Panc1 (cell line): ENCODE measurements around the gene SLC10A1. TPM values are rescaled to one million over a fixed set of nuclear protein-coding genes. Genes with fewer than 3 reads are reported as not detected.
"Not testable (repeated sequence)": the region's sequence is repeated elsewhere in the genome, so short reads cannot be mapped to it uniquely, and the experiment has no call there.

ENCODE experiments used
- ATAC-seq: fragments of 200-7000 bp; cut with Tn5 transposase; 2 replicates; pipeline ENCODE4 v1.9.1; 2020; ENCODE audit warnings: mild to moderate bottlenecking, moderate library complexity
- BruUV-seq: library from RNA; stranded (reverse); fragments of 400-500 nt; replicated peaks from 2 replicates; lab custom pipeline; 2021; lab: Mats Ljungman, UMichigan
- CTCF ChIA-PET: fragments of 300-600 bp; sonication (Branson Sonifier 250); formaldehyde crosslinking; loops from one replicate; lab custom pipeline; 2022; ENCODE audit warnings: antibody characterized with exemption; lab: Charles Lee
- POLR2A ChIA-PET: fragments of 300-600 bp; sonication (Branson Sonifier 250); formaldehyde crosslinking; loops from one replicate; lab custom pipeline; 2022; ENCODE audit warnings: antibody characterized with exemption; lab: Charles Lee
- DNase-seq: peaks from one replicate; pipeline ENCODE4 v3.0.0-alpha.2; 2010; ENCODE audit warnings: low read depth, low spot score
- H3K27ac ChIP-seq: 2 replicates; pipeline ENCODE4 v1.5.1; 2011; ENCODE audit warnings: mild to moderate bottlenecking, low read length, inconsistent platforms
- H3K27me3 ChIP-seq: fragments of 200-500 bp; sonication (Bioruptor generic); 2 replicates; pipeline ENCODE4 v1.6.0; 2014; ENCODE audit warnings: low read length, inconsistent platforms; ENCODE audit not compliant: control insufficient read depth, insufficient read depth
- H3K36me3 ChIP-seq: fragments of 200-500 bp; sonication (Bioruptor generic); 2 replicates; pipeline ENCODE4 v1.5.1; 2014; ENCODE audit warnings: inconsistent platforms, mild to moderate bottlenecking, low read length, moderate library complexity; ENCODE audit not compliant: control insufficient read depth, insufficient read depth
- H3K4me1 ChIP-seq: 2 replicates; pipeline ENCODE4 v1.5.1; 2011; ENCODE audit warnings: inconsistent platforms, mild to moderate bottlenecking, low read length, moderate library complexity; ENCODE audit not compliant: control insufficient read depth, insufficient read depth
- H3K4me3 ChIP-seq, 2 experiments: 2 replicates each; pipeline ENCODE4 v1.5.1; 2011 to 2012; ENCODE audit warnings: low read depth in 2 of 2, low read length in 2 of 2, mild to moderate bottlenecking in 2 of 2, inconsistent platforms in 1 of 2, moderate library complexity in 1 of 2
- H3K9me3 ChIP-seq: fragments of 200-500 bp; sonication (Bioruptor generic); 2 replicates; pipeline ENCODE4 v1.5.1; 2014; ENCODE audit warnings: low read depth, mild to moderate bottlenecking, inconsistent platforms, low read length, moderate library complexity; ENCODE audit not compliant: control insufficient read depth, insufficient read depth
- POLR2AphosphoS5 ChIP-seq: IDR thresholded peaks from 2 replicates; pipeline ENCODE4 v1.6.1; 2012; ENCODE audit warnings: mild to moderate bottlenecking, low read depth, low read length, moderate library complexity
- SIN3A ChIP-seq: IDR thresholded peaks from 2 replicates; pipeline ENCODE4 v1.6.1; 2012; ENCODE audit warnings: low read depth, mild to moderate bottlenecking, low read length, moderate library complexity, borderline replicate concordance; ENCODE audit not compliant: insufficient read depth
- TCF7L2 ChIP-seq: IDR thresholded peaks from 2 replicates; pipeline ENCODE4 v1.6.1; 2011; ENCODE audit warnings: mild to moderate bottlenecking, low read depth, low read length, inconsistent platforms
- in situ Hi-C: cut with HindIII; loops from 2 replicates; pipeline ENCODE4 v1.10.0; 2016; ENCODE audit warnings: low sequenced_read_pairs, low pct_unique_long_range_greater_than_20kb
- intact Hi-C: fragments of 100-400 bp; cut with micrococcal nuclease; formaldehyde crosslinking; loops from one replicate; pipeline ENCODE4 v1.10.0; 2022; ENCODE audit not compliant: unreplicated experiment
- total RNA-seq: library from RNA; stranded (reverse); gene quantifications from one replicate; pipeline ENCODE4 v1.2.1, GENCODE V29; 2021; ENCODE audit not compliant: unreplicated experiment
- TF ChIP-seq, protein P1 (sequence below), 2 experiments: IDR thresholded peaks; 2 replicates each; pipeline ENCODE4 v1.6.1; 2011 to 2012; ENCODE audit warnings: low read depth in 2 of 2, control low read depth in 1 of 2, low read length in 1 of 2, mild to moderate bottlenecking in 1 of 2, moderate library complexity in 1 of 2; ENCODE audit not compliant: insufficient read depth in 1 of 2
- TF ChIP-seq, protein P2 (sequence below): fragments of 450-650 bp; IDR thresholded peaks from 2 replicates; pipeline ENCODE4 v1.5.1; 2017; ENCODE audit warnings: mild to moderate bottlenecking

Gene SLC10A1
- total RNA-seq, 1 experiment from 2014 or later, result not detected

DNA sequence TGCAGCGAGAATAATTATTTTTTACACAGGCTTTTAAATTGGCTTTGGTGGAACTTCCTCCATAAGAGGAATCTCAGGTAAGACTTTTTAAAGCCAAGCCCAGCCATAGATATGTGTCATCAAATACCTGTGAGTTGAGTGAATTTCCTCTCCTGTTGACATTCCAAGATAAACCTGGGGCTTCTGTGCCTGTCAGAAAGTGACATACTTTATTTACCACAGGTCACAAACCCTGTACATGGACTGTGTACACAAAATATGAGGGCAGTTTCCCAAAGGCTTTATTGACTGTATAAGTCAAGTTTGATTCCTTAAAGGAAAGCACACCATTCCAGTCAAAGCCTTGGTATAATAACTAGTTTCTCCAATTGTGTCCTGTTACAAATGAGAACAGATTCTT, 56.0 kb downstream of the SLC10A1 start:
- TF ChIP-seq POLR2AphosphoS5 (no peak), SIN3A (no peak), TCF7L2 (no peak)
- TF ChIP-seq, protein P1, sequence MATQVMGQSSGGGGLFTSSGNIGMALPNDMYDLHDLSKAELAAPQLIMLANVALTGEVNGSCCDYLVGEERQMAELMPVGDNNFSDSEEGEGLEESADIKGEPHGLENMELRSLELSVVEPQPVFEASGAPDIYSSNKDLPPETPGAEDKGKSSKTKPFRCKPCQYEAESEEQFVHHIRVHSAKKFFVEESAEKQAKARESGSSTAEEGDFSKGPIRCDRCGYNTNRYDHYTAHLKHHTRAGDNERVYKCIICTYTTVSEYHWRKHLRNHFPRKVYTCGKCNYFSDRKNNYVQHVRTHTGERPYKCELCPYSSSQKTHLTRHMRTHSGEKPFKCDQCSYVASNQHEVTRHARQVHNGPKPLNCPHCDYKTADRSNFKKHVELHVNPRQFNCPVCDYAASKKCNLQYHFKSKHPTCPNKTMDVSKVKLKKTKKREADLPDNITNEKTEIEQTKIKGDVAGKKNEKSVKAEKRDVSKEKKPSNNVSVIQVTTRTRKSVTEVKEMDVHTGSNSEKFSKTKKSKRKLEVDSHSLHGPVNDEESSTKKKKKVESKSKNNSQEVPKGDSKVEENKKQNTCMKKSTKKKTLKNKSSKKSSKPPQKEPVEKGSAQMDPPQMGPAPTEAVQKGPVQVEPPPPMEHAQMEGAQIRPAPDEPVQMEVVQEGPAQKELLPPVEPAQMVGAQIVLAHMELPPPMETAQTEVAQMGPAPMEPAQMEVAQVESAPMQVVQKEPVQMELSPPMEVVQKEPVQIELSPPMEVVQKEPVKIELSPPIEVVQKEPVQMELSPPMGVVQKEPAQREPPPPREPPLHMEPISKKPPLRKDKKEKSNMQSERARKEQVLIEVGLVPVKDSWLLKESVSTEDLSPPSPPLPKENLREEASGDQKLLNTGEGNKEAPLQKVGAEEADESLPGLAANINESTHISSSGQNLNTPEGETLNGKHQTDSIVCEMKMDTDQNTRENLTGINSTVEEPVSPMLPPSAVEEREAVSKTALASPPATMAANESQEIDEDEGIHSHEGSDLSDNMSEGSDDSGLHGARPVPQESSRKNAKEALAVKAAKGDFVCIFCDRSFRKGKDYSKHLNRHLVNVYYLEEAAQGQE (IDR thresholded peaks at IDR 0.05; ENCODE audit: insufficient read depth in 1 of 2, low read depth in 2 of 2, low read length in 1 of 2), result no peak
- TF ChIP-seq, protein P2, sequence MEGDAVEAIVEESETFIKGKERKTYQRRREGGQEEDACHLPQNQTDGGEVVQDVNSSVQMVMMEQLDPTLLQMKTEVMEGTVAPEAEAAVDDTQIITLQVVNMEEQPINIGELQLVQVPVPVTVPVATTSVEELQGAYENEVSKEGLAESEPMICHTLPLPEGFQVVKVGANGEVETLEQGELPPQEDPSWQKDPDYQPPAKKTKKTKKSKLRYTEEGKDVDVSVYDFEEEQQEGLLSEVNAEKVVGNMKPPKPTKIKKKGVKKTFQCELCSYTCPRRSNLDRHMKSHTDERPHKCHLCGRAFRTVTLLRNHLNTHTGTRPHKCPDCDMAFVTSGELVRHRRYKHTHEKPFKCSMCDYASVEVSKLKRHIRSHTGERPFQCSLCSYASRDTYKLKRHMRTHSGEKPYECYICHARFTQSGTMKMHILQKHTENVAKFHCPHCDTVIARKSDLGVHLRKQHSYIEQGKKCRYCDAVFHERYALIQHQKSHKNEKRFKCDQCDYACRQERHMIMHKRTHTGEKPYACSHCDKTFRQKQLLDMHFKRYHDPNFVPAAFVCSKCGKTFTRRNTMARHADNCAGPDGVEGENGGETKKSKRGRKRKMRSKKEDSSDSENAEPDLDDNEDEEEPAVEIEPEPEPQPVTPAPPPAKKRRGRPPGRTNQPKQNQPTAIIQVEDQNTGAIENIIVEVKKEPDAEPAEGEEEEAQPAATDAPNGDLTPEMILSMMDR, result no peak
- H3K27me3 ChIP-seq, result no peaks in the 10 kb centered on the region
- intact Hi-C loops (no loop called here), in situ Hi-C loops (no loop called here)
- BruUV-seq, result no TSS peak
- no peaks in the 10 kb centered on the region for H3K9me3 ChIP-seq
- no peaks in the 10 kb centered on the region for H3K4me1 ChIP-seq
- ATAC-seq, result no peak
- H3K27ac ChIP-seq, result no peak overlapping the region
- H3K36me3 ChIP-seq, result no peaks in the 10 kb centered on the region
- ChIA-PET POLR2A (no interaction called here), CTCF (no interaction called here)
- DNase-seq, result no peak
- H3K4me3 ChIP-seq, result no peak overlapping the region

DNA sequence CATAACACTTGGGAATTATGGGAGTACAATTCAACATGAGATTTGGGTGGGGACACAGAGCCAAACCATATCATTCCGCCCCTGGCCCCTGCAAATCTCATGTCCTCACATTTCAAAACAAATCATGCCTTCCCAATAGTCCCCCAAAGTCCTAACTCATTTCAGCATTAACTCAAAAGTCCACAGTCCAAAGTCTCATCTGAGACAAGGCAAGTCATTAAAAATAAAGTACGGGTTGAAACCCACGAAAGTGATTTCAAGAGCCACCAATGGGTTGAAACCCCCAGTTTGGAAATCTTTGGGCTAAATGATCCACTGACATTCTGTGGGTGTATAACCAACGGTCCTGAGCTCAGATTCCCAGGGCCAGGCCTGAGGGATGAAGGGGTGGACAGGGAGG, 60.6 kb downstream of the SLC10A1 start:
- POLR2A ChIA-PET, H3K9me3 ChIP-seq, H3K4me1 ChIP-seq, H3K27me3 ChIP-seq, ATAC-seq, H3K36me3 ChIP-seq, intact Hi-C loops, H3K4me3 ChIP-seq, H3K27ac ChIP-seq, CTCF ChIA-PET, DNase-seq, BruUV-seq, in situ Hi-C loops: not testable (repeated sequence)

DNA sequence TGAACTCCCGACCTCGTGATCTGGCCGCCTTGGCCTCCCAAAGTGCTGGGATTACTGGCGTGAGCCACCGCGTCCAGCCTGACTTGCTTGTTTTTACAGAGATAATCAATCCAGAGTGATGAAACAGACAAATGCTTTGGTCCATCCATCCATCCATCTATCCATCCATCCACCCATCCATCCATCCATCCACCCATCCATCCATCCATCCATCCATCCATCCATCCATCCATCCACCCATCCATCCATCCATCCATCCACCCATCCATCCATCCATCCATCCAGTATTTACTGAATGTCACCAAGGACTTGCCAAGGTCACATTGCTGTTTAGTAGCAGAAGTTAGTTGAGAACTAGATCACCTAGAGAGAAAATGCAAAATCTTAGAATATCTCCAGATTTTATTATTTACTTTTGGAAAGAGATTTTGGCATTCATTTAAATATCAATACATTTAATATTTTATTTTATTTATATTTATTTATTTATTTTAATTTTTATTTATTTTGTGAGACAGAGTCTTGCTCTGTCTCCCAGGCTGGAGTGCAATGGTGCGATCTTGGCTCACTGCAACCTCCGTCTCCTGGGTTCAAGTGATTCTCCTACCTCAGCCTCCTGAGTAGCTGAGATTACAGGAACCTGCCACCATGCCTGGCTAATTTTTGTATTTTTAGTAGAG, 65.0 kb downstream of the SLC10A1 start:
- H3K9me3 ChIP-seq, CTCF ChIA-PET, ATAC-seq, H3K27ac ChIP-seq, H3K4me1 ChIP-seq, in situ Hi-C loops, BruUV-seq, H3K4me3 ChIP-seq, H3K36me3 ChIP-seq, POLR2A ChIA-PET, H3K27me3 ChIP-seq, DNase-seq: not testable (repeated sequence)
- intact Hi-C loops, result loop anchor here (5.0 kb wide), 1 partner anchor 295 kb away; no protein-coding TSS in a partner anchor
